MG63 (cell line): ENCODE measurements around the gene TAAR1. TPM values are rescaled to one million over a fixed set of nuclear protein-coding genes. Genes with fewer than 3 reads are reported as not detected.
"Not testable (repeated sequence)": the region's sequence is repeated elsewhere in the genome, so short reads cannot be mapped to it uniquely, and the experiment has no call there.

Experiments used
- DNase-seq: peaks from one replicate; pipeline ENCODE4 v3.0.0-alpha.2; 2020
- H3K27me3 ChIP-seq: fragments of 250-450 bp; sonication (Bioruptor Pico); 2 replicates; pipeline ENCODE4 v1.5.1; 2020; ENCODE audit warnings: mild to moderate bottlenecking, moderate library complexity
- H3K36me3 ChIP-seq: fragments of 250-450 bp; sonication (Bioruptor Pico); 2 replicates; pipeline ENCODE4 v1.5.1; 2020; ENCODE audit warnings: mild to moderate bottlenecking, moderate library complexity
- H3K4me3 ChIP-seq: fragments of 250-450 bp; sonication (Bioruptor Pico); 2 replicates; pipeline ENCODE4 v1.5.1; 2020; ENCODE audit warnings: mild to moderate bottlenecking, moderate library complexity
- H3K9me3 ChIP-seq: fragments of 250-450 bp; sonication (Bioruptor Pico); 2 replicates; pipeline ENCODE4 v1.5.1; 2020; ENCODE audit warnings: mild to moderate bottlenecking, moderate library complexity
- total RNA-seq: library from RNA; depleted of rRNA; stranded (reverse); fragments of >200 nt; shearing (Covaris generic); gene quantifications from 2 replicates; pipeline ENCODE4 v1.2.3, GENCODE V29; 2014; ENCODE audit warnings: low replicate concordance; rRNA removed

TAAR1 gene
- total RNA-seq, 1 experiment from 2014 or later, result not detected

GRCh38 chr6:132624175-132624574 lies 34.8 kb downstream of the TAAR1 start, which contains the start of gene TAAR2:
Gene TAAR2, minus strand, starts transcription at chr6:132624275. Its CDS starts 0 bp downstream, at chr6:132624275.
- no peak for DNase-seq
- Histone ChIP-seq H3K27me3 (peaks cover 66% of the 10 kb centered on the region), H3K36me3 (no peaks in the 10 kb centered on the region), H3K9me3 (peaks cover 7% of the 10 kb centered on the region), H3K4me3 (no peak within 1 kb of the TSS)

GRCh38 chr6:132623106-132623845 lies 35.7 kb downstream of the TAAR1 start:
- Histone ChIP-seq H3K27me3 (peaks cover 64% of the 10 kb centered on the region), H3K9me3 (no peaks in the 10 kb centered on the region; the same call in 1 of the 2 replicates), H3K36me3 (no peaks in the 10 kb centered on the region), H3K4me3 (no peak overlapping the region)
- DNase-seq, result no peak

- no peaks in the 10 kb centered on the region for H3K9me3 ChIP-seq
- peaks cover 76% of the 10 kb centered on the region for H3K27me3 ChIP-seq
- no peaks in the 10 kb centered on the region for H3K36me3 ChIP-seq
- no peak for DNase-seq
- H3K4me3 ChIP-seq, result no peak overlapping the region
Observed at GRCh38 chr6:132616677-132617076, 42.3 kb downstream of the TAAR1 start.

- Histone ChIP-seq H3K4me3 (no peak overlapping the region), H3K27me3 (peaks cover 65% of the 10 kb centered on the region), H3K36me3 (no peaks in the 10 kb centered on the region), H3K9me3 (no peaks in the 10 kb centered on the region)
- DNase-seq, result no peak
Observed at GRCh38 chr6:132614554-132614953, 44.4 kb downstream of the TAAR1 start.

- H3K27me3 ChIP-seq, result peaks cover 58% of the 10 kb centered on the region
- no peaks in the 10 kb centered on the region for H3K36me3 ChIP-seq
- H3K4me3 ChIP-seq, result no peak overlapping the region
- DNase-seq, result no peak
- H3K9me3 ChIP-seq, result no peaks in the 10 kb centered on the region
Observed at GRCh38 chr6:132612449-132613108, 46.4 kb downstream of the TAAR1 start.

GRCh38 chr6:132611616-132612015 lies 47.4 kb downstream of the TAAR1 start:
- peaks cover 51% of the 10 kb centered on the region for H3K27me3 ChIP-seq
- no peak overlapping the region for H3K4me3 ChIP-seq
- no peaks in the 10 kb centered on the region for H3K9me3 ChIP-seq
- no peak for DNase-seq
- no peaks in the 10 kb centered on the region for H3K36me3 ChIP-seq

GRCh38 chr6:132607544-132608233 lies 51.3 kb downstream of the TAAR1 start:
- no peak for DNase-seq
- Histone ChIP-seq H3K4me3 (no peak overlapping the region), H3K27me3 (peaks cover 30% of the 10 kb centered on the region)

GRCh38 chr6:132604635-132605152 lies 54.3 kb downstream of the TAAR1 start:
- Histone ChIP-seq H3K4me3 (no peak overlapping the region), H3K27me3 (peaks cover 26% of the 10 kb centered on the region), H3K36me3 (no peaks in the 10 kb centered on the region), H3K9me3 (no peaks in the 10 kb centered on the region)
- DNase-seq, result no peak

More at GRCh38 chr6:132607544-132608233, 51.3 kb downstream of the TAAR1 start:
- Histone ChIP-seq H3K9me3 (no peaks in the 10 kb centered on the region), H3K36me3 (no peaks in the 10 kb centered on the region)

GRCh38 chr6:132600900-132601299 lies 58.1 kb downstream of the TAAR1 start:
- not testable (repeated sequence) for DNase-seq, H3K4me3 ChIP-seq, H3K36me3 ChIP-seq, H3K9me3 ChIP-seq
- H3K27me3 ChIP-seq, result peaks cover 48% of the 10 kb centered on the region

GRCh38 chr6:132598473-132598872 lies 60.5 kb downstream of the TAAR1 start:
- DNase-seq, result peak; percentile 7
- H3K9me3 ChIP-seq, result no peaks in the 10 kb centered on the region
- H3K4me3 ChIP-seq, result no peak overlapping the region
- peaks cover 43% of the 10 kb centered on the region for H3K27me3 ChIP-seq
- no peaks in the 10 kb centered on the region for H3K36me3 ChIP-seq

- no peak overlapping the region for H3K4me3 ChIP-seq
- DNase-seq, result no peak
- no peaks in the 10 kb centered on the region for H3K9me3 ChIP-seq
- peaks cover 52% of the 10 kb centered on the region for H3K27me3 ChIP-seq
- no peaks in the 10 kb centered on the region for H3K36me3 ChIP-seq
Observed at GRCh38 chr6:132596201-132596600, 62.8 kb downstream of the TAAR1 start.

Other genes starting within 250 kb of the TAAR1 start
- gene STX7, start 146.1 kb downstream of the TAAR1 start, total RNA-seq, result 4.7 and 9.5 TPM in 2 replicates
- gene TAAR9, start 120.9 kb downstream of the TAAR1 start, total RNA-seq, result not detected in 2 replicates
- not detected in 2 replicates for gene TAAR8, start 106.5 kb downstream of the TAAR1 start, total RNA-seq
- gene TAAR6, start 88.9 kb downstream of the TAAR1 start, total RNA-seq, result not detected in 2 replicates
- not detected in 2 replicates for gene TAAR5, start 69.4 kb downstream of the TAAR1 start, total RNA-seq
- gene TAAR2, start 34.9 kb downstream of the TAAR1 start, total RNA-seq, result not detected in 2 replicates
- 1.1 TPM in 1 of 2 replicates, not detected in the other for gene VNN1, start 54.9 kb upstream of the TAAR1 start, total RNA-seq
- gene VNN2, start 98.7 kb upstream of the TAAR1 start, total RNA-seq, result not detected in 2 replicates
- 7.3 and 34.0 TPM in 2 replicates for gene SLC18B1, start 139.5 kb upstream of the TAAR1 start, total RNA-seq
- gene RPS12, start 155.4 kb upstream of the TAAR1 start, total RNA-seq, result 1,680 and 1,976 TPM in 2 replicates